Mesenchymal stem cell (in vitro differentiated cells and primary cell): ENCODE data around the gene CENPVL1.
"Not testable (repeated sequence)": the region's sequence is repeated elsewhere in the genome, so short reads cannot be mapped to it uniquely, and the experiment has no call there.

Experiments used
- DNase-seq: peaks from one replicate; pipeline ENCODE4 v3.0.0-alpha.2; 2013
- H2AFZ ChIP-seq: one replicate; pipeline ENCODE4 v1.6.1; 2013; ENCODE audit warnings: low read depth, mild to moderate bottlenecking, control low read depth, inconsistent platforms, low read length, moderate library complexity
- H2AK5ac ChIP-seq: 2 replicates; pipeline ENCODE4 v1.6.1; 2013; ENCODE audit warnings: low read length, moderate library complexity, mild to moderate bottlenecking, inconsistent platforms; ENCODE audit not compliant: severe bottlenecking
- H2BK120ac ChIP-seq: one replicate; pipeline ENCODE4 v1.6.1; 2013; ENCODE audit warnings: low read depth, mild to moderate bottlenecking, inconsistent platforms, low read length, moderate library complexity
- H2BK12ac ChIP-seq, 2 experiments: one replicate each; pipeline ENCODE4 v1.6.1; 2013; ENCODE audit warnings: inconsistent platforms in 2 of 2, low read length in 2 of 2, mild to moderate bottlenecking in 2 of 2, moderate library complexity in 2 of 2, control low read depth in 1 of 2
- H2BK15ac ChIP-seq: one replicate; pipeline ENCODE4 v1.6.1; 2013; ENCODE audit warnings: mild to moderate bottlenecking, low read depth, inconsistent platforms; ENCODE audit not compliant: poor library complexity, severe bottlenecking
- H2BK5ac ChIP-seq: 2 replicates; pipeline ENCODE4 v1.6.1; 2013; ENCODE audit warnings: low read depth, mild to moderate bottlenecking, low read length, control low read depth, inconsistent platforms; ENCODE audit not compliant: poor library complexity, severe bottlenecking
- H3K14ac ChIP-seq, 2 experiments: one replicate each; pipeline ENCODE4 v1.6.1; 2013; ENCODE audit warnings: inconsistent platforms in 2 of 2, low read length in 2 of 2, control low read depth in 1 of 2, mild to moderate bottlenecking in 1 of 2, moderate library complexity in 1 of 2
- H3K18ac ChIP-seq, 2 experiments: one replicate each; pipeline ENCODE4 v1.6.1; 2013; ENCODE audit warnings: inconsistent platforms in 2 of 2, low read length in 2 of 2, control low read depth in 1 of 2, low read depth in 1 of 2, mild to moderate bottlenecking in 1 of 2
- H3K23ac ChIP-seq, 2 experiments: one replicate each; pipeline ENCODE4 v1.6.1; 2013; ENCODE audit warnings: inconsistent platforms in 2 of 2, low read length in 2 of 2, mild to moderate bottlenecking in 2 of 2, moderate library complexity in 2 of 2, control low read depth in 1 of 2
- H3K27ac ChIP-seq: 2 replicates; pipeline ENCODE4 v1.5.1; 2013; ENCODE audit warnings: mild to moderate bottlenecking, moderate library complexity, low read length, control low read depth, inconsistent platforms; ENCODE audit not compliant: poor library complexity, severe bottlenecking
- H3K27me3 ChIP-seq, 2 experiments: 2 replicates each; pipeline versions ENCODE4 v1.6.1 to v1.7.0; 2013; ENCODE audit warnings: low read length in 2 of 2, mild to moderate bottlenecking in 2 of 2, moderate library complexity in 2 of 2, control low read depth in 1 of 2, inconsistent platforms in 1 of 2; ENCODE audit not compliant: control insufficient read depth in 1 of 2, insufficient read depth in 1 of 2
- H3K36me3 ChIP-seq, 2 experiments: 2 replicates each; pipeline versions ENCODE4 v1.6.1 to v1.7.0; 2013; ENCODE audit warnings: low read length in 2 of 2, control low read depth in 1 of 2, inconsistent platforms in 1 of 2, low read depth in 1 of 2, mild to moderate bottlenecking in 1 of 2; ENCODE audit not compliant: insufficient read depth in 2 of 2, control insufficient read depth in 1 of 2
- H3K4ac ChIP-seq, 2 experiments: one replicate each; pipeline ENCODE4 v1.6.1; 2013; ENCODE audit warnings: inconsistent platforms in 2 of 2, low read length in 2 of 2, mild to moderate bottlenecking in 2 of 2, moderate library complexity in 2 of 2, control low read depth in 1 of 2, low read depth in 1 of 2
- H3K4me1 ChIP-seq: 2 replicates; pipeline ENCODE4 v1.6.1; 2013; ENCODE audit warnings: low read depth, low read length, control low read depth; ENCODE audit not compliant: control insufficient read depth, insufficient read depth
- H3K4me2 ChIP-seq: 2 replicates; pipeline ENCODE4 v1.6.1; 2013; ENCODE audit warnings: low read length, mild to moderate bottlenecking, inconsistent platforms; ENCODE audit not compliant: poor library complexity, severe bottlenecking
- H3K4me3 ChIP-seq, 2 experiments: 2 replicates each; pipeline versions ENCODE4 v1.5.1 to v1.7.0; 2013; ENCODE audit warnings: low read length in 2 of 2, mild to moderate bottlenecking in 2 of 2, control low read depth in 1 of 2, low read depth in 1 of 2; ENCODE audit not compliant: insufficient read depth in 1 of 2
- H3K79me1 ChIP-seq: replicated peaks from 2 replicates; pipeline ENCODE4 v1.6.1; 2013; ENCODE audit warnings: mild to moderate bottlenecking, control low read depth, low read length, inconsistent platforms; ENCODE audit not compliant: poor library complexity, severe bottlenecking
- H3K9ac ChIP-seq: 2 replicates; pipeline ENCODE4 v1.7.0; 2013; ENCODE audit warnings: mild to moderate bottlenecking, low read length, moderate library complexity
- H3K9me3 ChIP-seq: 2 replicates; pipeline ENCODE4 v1.7.0; 2013; ENCODE audit warnings: mild to moderate bottlenecking, low read length; ENCODE audit not compliant: control insufficient read depth
- H4K8ac ChIP-seq: one replicate; pipeline ENCODE4 v1.6.1; 2013; ENCODE audit warnings: inconsistent platforms, mild to moderate bottlenecking, low read length, moderate library complexity
- H4K91ac ChIP-seq: one replicate; pipeline ENCODE4 v1.6.1; 2013; ENCODE audit warnings: mild to moderate bottlenecking, low read length, inconsistent platforms
- WGBS: methylation state at CpG from one replicate; pipeline ENCODE4 v1.1.7; 2013; ENCODE audit warnings: mixed read lengths; 5-methylcytosine and 5-hydroxymethylcytosine counted together

Gene CENPVL1

DNA sequence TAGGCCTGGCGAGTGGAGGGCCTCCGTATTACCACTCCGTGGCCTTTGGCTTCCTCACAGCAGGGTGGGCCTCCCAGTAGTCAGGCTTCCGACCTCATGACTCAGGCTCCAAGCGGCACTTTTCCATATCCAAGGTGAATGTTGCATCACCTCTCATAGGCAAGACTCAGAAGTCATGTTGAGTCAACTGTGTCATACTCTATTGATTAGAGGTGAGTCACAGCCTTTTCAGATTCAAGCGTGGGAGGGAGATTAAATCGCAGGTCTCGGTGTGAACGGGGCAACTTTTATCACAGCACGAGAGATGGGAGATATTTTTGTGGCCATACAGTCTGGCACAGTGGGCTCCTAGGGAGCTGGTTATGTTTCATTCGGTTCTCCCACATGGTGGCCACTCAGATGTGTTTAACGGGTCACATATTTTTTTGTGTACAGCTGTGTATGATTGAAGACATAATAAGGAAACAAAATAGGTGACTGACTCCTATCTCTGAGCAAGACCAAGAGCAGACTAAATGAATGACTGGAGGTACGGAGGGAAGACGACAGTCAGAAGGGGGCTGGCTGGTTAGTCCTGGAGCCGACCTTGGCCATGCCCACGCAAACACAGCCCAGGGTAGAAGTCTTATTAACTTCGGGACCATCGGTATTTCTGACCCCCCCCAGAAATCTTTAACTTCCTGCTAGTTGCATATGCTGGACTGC lies 2.8 kb downstream of the CENPVL1 start:
- not testable (repeated sequence) for H3K9me3 ChIP-seq, H2BK12ac ChIP-seq, H2BK15ac ChIP-seq, H3K4me3 ChIP-seq, H3K18ac ChIP-seq, H2AK5ac ChIP-seq, H4K91ac ChIP-seq, H3K27me3 ChIP-seq, H2AFZ ChIP-seq, DNase-seq, H3K36me3 ChIP-seq, H4K8ac ChIP-seq, H3K9ac ChIP-seq, H3K79me1 ChIP-seq, H2BK120ac ChIP-seq, H3K4ac ChIP-seq, H3K23ac ChIP-seq, H2BK5ac ChIP-seq, H3K27ac ChIP-seq, H3K14ac ChIP-seq, H3K4me1 ChIP-seq, H3K4me2 ChIP-seq
- no CpG with 5 or more reads among the region's 18 CpGs for WGBS

DNA sequence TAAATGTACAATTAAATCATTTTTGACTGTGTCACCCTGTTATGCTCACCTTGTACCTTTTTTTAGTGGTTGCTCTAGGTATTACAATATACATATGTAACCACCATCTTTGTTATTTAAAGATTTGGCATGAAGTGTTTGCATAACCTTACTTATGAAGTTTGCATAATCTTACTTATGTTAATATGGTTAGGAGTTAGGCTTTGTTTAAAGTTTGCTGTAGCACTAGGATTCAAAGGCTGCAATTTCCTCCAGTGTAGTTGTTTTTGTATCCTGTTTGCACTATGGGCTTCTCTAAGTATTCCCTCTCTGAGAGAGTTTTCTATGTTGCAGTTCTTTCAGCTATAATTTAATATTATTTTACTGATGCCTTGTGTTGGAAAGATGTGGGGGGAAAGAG lies 17.9 kb downstream of the CENPVL1 start:
- H3K4me2 ChIP-seq = no peak overlapping the region
- no peak overlapping the region for H3K4me3 ChIP-seq
- no peak overlapping the region for H3K9ac ChIP-seq
- no peak overlapping the region for H2BK5ac ChIP-seq
- no peak overlapping the region for H2BK15ac ChIP-seq
- DNase-seq = no peak
- H3K27ac ChIP-seq = no peak overlapping the region
- H2AFZ ChIP-seq = no peak overlapping the region
- no peak overlapping the region for H4K91ac ChIP-seq
- H4K8ac ChIP-seq = no peak overlapping the region
- no peak overlapping the region for H2AK5ac ChIP-seq
- no peak overlapping the region for H2BK120ac ChIP-seq
- no peak overlapping the region for H3K23ac ChIP-seq
- no peaks in the 10 kb centered on the region for H3K4me1 ChIP-seq
- no peaks in the 10 kb centered on the region for H3K79me1 ChIP-seq
- H3K14ac ChIP-seq = no peak overlapping the region
- H3K9me3 ChIP-seq = no peaks in the 10 kb centered on the region
- no peak overlapping the region for H3K18ac ChIP-seq
- no peak overlapping the region for H2BK12ac ChIP-seq
- H3K4ac ChIP-seq = no peak overlapping the region
- H3K36me3 ChIP-seq = no peaks in the 10 kb centered on the region
- peaks cover 0 to 35% of the 10 kb centered on the region in 2 experiments for H3K27me3 ChIP-seq

DNA sequence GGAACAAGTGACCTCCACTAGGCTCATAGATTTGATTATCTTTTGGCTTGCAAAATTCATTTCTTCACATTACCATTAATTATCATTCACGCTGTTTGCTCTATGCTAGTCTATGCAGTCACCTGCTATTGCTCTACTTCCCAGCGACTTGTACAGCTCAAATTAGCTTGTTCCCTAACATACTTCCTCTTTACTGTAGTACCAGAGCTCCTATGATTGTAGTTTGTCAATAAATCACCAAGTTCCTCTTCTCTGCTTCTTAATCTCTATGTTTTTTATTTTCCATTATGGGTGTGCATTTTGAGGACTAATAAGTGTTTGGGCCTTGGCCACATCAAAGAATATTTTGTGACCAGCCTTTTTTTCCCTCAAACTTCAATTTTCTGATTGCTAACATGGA lies 26.8 kb downstream of the CENPVL1 start:
- Histone ChIP-seq H3K79me1 (no peaks in the 10 kb centered on the region), H2BK12ac (no peak overlapping the region), H3K4me1 (no peaks in the 10 kb centered on the region), H3K4me3 (no peak overlapping the region), H2BK5ac (no peak overlapping the region), H3K27ac (no peak overlapping the region), H2AK5ac (no peak overlapping the region), H2BK15ac (no peak overlapping the region), H4K8ac (no peak overlapping the region), H3K4ac (no peak overlapping the region), H3K14ac (no peak overlapping the region), H3K36me3 (no peaks in the 10 kb centered on the region), H3K9ac (no peak overlapping the region), H2BK120ac (no peak overlapping the region), H3K9me3 (peaks cover 3% of the 10 kb centered on the region), H2AFZ (no peak overlapping the region), H3K18ac (no peak overlapping the region), H4K91ac (no peak overlapping the region), H3K27me3 (peaks cover 0 to 71% of the 10 kb centered on the region in 2 experiments), H3K4me2 (no peak overlapping the region), H3K23ac (no peak overlapping the region)
- WGBS = 58% methylated on average over 2 of the region's 2 CpGs
- DNase-seq = no peak

DNA sequence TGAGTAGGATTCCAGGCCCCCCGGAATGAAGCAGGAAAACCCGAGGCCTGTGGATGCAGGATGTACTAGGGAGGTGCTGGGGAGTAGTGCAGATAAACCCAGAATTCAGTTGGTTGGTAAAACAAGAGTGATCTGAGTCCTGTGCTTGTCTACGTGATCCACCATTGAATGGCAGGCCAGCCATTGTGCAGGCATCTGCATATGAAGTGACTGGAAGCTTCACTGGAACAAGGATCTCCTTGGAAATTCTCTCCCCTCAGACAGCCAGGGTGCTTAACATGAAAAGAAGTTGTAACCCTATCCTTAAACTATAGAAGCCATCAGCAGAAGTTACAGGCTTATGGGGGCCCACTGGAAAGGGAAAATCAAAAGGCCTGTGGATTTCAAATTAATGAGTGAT lies 32.3 kb downstream of the CENPVL1 start:
- DNase-seq = no peak
- Histone ChIP-seq H2AFZ (no peak overlapping the region), H3K36me3 (peaks cover 0 to 5% of the 10 kb centered on the region in 2 experiments), H2BK12ac (no peak overlapping the region), H2BK120ac (no peak overlapping the region), H4K8ac (peak overlapping the region; percentile 87), H3K14ac (no peak overlapping the region), H2BK15ac (no peak overlapping the region), H2AK5ac (no peak overlapping the region), H3K4me3 (peak overlapping the region in 1 of 2 experiments; percentile 84), H3K9me3 (peaks cover 3% of the 10 kb centered on the region), H3K79me1 (peaks cover 3% of the 10 kb centered on the region), H3K4me1 (no peaks in the 10 kb centered on the region), H3K9ac (peak overlapping the region; percentile 90), H3K18ac (no peak overlapping the region), H2BK5ac (no peak overlapping the region), H3K4ac (no peak overlapping the region), H3K23ac (no peak overlapping the region), H3K27ac (no peak overlapping the region), H3K4me2 (no peak overlapping the region), H3K27me3 (peaks cover 0 to 24% of the 10 kb centered on the region in 2 experiments), H4K91ac (no peak overlapping the region)
- WGBS = 89% methylated on average over 3 of the region's 3 CpGs
